GM04504 (cell line): ENCODE measurements around the gene MTSS2.

Source experiments
- DNase-seq: peaks from one replicate; pipeline ENCODE4 v3.0.0-alpha.2; 2012; ENCODE audit warnings: low read depth

Gene MTSS2

DNA sequence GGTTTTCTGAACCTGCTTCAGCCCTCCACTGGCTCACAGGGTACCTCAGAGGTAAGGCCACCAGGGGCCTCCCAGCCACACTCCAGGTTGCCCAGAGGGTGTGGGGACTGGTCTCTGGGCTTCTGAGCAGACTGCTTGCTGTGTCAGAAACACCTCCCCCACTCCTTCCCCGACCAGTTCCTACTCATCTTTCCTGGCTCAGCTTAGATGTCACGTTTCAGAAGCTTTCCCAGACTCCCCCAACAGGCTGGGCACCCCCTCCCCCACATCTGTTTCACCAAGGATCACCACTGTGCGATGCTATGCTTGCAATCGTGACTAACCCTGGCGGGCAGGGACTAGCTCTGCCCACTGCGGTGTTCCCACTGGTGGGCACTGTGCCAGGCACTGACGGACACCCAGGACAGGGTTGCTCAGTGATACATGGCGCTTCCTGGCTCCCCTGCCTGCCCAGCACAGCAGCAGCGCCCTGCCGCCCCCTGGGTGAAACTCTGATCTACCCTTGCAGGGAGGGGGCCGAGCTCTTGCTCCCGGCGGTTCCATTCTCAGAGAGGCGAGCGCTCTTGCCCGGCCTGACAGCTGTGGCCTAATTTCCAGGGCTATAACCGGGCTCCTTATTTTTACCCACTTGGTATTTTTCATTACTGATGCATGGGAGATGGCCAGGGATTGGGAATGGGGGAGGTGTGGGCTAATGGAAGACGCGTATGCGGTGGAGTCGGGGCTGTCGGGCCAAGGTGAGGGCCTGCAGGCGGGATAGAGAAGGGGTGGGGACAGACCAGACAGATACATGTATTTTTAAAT is 29.4 kb upstream of the MTSS2 start:
- peak; percentile 98 for DNase-seq

DNA sequence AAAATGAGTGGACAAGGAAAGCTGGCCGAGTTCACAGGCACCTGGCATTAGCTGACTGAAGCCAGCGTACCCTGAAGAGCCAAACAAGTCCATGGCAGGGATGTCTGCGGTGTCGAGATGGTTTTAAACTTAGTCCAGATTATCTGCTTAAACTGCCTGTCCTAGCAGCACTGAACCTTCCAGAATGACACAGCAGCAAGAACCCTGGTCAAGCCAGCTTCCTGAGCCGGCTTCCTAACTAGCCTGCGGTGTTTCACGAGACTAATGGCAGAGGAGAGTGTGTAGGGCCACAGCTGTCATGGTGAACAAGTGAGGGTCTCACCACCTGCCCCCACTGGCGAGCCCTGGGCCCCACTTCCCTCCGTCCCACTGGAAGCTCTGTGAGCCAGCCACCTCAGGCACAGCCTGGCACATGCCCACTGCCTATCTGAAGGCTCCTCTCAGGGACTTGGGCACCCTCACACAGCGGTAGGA is 28.8 kb upstream of the MTSS2 start:
- no peak for DNase-seq

DNA sequence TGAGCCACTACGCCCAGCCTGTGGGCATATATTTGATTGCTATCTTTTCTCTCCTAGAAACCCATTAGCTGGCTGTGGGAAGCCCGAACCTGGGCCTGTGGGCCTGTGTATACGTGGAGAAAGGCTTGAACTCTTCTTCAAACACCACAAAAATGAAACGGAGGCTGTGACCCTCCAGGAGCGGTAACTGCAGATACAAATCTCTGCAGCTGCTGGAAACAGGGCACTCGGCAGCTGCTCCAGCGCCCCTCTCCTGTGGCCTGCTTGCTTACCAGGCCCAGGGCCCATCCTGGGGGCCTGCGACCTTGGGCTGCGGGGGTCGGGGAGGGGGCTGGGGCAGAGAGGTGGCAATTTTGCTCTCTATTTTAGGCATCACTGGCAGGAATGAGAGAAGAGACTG is 28.0 kb upstream of the MTSS2 start:
- no peak for DNase-seq

DNA sequence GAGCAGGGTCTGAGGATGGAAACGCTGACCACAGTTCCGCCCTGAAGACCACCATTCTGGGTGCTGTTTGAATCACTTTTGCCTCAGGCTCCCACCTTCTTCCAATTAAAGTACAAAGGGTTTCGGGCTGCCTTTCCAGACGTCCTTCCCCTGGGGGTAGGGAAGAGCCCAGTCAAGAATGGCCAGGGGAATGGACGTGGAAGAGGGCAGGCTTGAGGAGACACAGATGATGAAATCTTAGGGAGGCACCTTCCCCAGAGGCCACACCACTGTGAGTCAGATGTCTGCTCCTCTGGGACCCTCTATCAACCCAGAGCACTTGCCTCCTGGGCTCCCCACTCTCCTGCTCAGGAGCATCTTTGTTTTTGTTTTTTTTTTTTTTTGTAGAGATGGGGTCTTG is 27.5 kb upstream of the MTSS2 start:
- DNase-seq, result no peak

DNA sequence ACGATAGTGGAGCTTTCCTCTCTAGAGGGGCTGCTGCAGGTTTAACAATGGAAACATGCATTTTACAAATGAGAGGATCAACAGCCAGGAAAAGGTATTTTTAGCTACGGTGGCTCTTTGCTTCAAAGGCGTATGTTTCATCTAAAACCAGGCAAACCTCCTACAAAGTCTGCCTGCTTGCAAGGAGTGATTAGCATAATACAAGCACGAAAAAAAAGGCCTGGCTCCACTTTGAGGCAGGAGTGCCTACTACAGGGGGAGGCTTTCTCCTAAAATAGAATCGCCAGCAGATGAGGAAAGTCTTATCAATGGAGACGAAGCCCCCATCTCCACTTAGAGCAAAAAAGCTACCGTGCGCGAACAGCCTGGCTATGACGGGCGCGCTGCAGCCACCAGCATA is 27.1 kb upstream of the MTSS2 start:
- DNase-seq, result no peak

DNA sequence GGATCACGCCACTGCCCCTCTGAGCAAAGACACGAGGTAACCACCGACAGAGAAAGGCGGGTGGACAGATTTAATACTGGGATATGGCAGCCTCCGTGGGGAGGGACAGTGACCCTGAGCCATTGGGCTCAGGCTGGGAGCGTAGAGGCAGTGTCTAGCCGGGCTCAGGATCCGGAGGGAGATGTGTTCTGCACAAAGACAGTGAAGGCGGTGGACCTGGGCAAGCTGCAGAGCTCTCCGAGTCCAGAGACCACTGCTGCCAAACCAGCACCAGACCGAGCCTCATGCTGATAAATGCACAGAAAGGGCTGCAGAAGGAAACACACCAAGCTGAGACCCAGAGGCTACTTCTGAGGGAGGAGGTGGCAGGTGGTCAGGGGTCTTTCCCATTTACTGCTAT is 26.5 kb upstream of the MTSS2 start:
- no peak for DNase-seq

DNA sequence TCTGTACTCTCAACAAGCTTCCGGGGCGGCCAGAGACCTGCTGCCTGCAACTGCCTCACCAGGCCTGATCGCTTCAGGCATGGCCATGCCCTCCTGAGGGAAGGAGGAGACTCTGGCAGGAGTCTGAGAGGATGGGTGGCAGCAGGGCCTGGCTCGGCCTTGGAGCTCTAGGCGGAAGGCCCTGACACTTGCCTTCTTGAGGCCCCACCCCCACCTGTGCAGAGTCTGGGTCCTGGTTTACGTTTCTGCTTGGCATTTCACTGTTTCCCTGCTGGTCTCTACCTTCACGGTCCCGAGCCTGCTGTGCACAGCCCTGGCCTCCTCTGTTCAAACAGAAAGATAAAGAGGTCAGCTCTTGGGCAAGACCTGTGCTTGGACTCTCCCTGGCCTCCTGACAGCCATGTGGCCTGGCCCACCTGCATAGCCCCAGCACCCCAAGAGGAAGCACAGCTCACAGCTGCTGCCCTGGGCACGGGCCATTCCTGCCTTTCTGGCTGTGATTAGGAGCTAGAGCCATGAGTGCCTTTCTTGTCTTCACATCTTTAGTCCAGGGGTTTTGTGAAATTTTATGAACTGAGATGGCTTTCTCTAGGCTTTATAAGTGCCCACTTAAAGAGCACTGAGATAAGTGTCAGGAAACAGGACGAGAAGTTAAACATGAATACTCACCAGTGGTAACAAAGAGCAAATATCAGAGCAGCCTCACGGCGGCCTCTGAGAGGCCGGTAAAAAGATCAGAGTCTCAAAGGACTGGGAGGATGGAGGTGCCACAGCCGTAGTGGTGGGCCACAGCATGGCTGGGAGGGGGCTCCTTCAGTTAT is 25.6 kb upstream of the MTSS2 start:
- no peak for DNase-seq

DNA sequence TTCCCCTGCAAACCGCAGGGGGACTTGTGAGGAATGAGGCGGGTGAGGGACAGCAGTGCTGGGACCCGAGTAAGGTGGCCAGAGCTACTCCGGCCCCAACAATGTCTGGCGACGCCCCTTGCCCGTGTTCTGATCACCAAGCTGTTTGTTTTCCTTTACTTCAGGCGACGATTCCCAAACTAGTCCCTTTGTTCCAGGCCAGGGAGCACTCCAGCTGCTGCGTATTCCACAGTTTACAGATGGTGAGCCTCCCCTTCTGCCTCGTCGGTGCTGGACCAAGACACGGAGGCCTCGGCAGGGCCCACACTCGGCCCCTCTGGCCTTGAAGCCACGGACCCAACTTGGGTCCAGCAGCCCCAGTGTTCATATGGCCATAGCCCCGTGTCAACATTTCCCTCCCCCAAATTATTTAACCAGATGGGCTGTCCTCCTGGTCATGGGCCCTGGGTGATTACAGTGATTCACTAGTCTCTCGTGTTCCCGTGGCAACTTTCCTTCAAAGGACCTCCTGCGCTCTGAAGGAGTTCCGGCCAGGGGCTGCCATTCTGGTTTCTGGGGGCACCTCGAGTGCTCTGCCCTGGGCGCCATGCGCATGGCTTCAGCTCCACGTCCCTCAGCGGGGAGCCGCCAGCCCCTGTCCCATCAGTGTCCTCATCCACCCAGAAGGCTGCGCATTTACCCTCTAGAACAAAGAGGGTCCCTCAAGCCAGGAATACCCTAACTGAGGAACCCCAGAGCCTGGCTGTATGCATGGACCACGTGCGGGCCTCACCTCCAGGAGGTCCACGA is 24.8 kb upstream of the MTSS2 start:
- no peak for DNase-seq

DNA sequence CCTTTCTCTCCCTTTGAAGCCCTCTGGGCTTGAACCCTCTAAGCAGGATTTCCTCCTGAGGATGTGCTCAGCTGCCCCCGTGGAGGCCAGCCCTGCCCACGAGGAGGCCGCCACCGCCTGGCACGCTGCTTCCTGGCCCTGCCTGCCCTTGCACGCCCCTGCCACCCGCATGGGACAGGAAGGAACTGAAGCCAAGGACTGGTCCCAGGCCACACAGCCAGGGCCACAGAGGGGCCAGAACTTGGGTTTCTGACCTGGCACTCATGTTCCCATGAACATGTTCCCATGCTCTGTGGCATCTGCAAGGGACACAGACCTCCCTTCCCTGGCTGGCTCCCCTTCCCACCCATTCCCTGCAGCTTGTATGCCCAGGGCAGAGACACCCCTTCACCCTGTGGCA is 24.1 kb upstream of the MTSS2 start:
- DNase-seq, result no peak

DNA sequence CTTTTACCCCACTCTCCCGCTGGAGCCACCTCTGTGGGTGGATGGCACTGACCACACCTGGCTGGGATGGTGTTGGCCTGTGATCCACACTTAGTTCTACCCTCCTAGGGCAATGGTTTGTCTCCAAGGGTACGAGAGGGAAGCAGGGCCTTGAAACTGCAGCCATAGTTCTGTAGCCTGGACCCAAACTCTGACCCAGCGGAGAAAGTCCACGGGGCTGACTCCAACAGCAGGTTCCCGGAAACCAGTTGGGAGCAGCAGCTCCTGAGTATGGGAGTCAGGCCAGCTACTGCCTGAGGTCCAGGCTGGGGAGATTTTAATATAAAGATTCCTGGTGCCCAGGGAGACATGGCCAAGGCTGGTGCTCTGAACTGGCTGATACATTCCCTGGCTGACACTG is 23.6 kb upstream of the MTSS2 start:
- no peak for DNase-seq

DNA sequence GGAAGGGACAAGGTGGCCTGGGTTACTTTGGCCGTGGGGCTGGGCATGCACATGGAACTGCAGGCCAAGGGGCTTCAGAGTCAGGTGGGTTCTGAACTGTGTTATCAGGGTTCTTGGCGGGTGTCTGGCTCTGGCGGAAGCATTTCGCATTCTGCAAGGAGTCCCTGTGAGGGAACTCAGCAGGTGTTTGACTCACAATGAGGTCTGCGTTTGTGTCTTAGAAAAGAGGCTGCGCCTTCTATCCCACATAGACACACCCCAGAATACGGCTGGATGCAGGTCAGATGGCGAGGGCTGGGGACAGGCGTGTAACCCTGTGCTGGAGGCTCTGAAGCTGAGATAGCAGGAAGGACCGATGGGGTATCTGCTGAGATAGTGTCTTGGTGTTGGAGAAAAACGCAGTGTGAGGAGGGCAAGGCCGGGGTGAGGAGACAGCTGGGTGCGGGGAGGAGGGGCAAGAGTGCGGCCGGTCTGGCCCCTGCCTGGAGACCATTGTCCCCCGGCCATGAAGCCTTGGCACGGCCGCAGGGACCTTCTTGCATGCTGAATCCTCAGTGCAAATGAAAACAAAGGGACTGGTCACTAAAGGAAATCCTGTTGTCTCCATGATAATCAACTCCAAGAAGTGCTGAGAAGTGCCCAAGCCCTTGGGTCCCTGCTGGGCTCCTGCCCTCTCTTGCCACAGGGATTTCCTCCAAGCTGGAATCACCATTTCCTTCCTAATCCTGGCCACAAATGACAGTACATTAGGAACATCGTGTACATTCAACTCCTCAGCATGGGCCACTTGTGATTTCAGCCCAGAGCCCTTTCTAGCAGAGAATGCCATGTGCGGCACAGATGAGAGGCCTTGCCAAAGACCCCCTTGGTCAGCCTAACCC is 22.8 kb upstream of the MTSS2 start:
- no peak for DNase-seq

DNA sequence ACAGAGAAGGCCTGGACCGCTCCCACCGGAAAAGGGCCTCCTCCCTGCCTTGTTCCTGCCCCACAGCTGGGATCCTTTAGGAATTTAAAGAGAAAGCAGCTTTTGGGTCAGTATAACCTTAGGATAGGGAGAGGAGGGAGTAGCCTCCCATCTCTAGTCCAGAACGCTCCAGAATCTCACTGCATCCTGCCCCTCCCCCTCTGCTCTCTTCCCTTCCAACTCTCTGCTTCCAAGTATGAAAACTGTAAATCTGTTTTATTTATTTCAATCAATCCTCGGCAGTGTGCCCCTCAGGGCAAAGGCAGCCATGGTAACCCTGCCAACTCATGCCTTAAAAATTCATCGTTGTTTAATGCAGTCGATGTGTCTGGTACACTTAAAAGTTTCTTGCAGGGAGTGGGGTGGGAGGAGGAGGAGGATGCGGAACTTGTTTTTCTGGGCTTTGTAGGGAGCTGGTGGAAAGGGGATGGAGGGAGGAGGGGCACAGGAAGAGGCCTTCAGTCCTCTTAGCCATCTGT is 21.2 kb upstream of the MTSS2 start:
- peak; percentile 96 for DNase-seq

DNA sequence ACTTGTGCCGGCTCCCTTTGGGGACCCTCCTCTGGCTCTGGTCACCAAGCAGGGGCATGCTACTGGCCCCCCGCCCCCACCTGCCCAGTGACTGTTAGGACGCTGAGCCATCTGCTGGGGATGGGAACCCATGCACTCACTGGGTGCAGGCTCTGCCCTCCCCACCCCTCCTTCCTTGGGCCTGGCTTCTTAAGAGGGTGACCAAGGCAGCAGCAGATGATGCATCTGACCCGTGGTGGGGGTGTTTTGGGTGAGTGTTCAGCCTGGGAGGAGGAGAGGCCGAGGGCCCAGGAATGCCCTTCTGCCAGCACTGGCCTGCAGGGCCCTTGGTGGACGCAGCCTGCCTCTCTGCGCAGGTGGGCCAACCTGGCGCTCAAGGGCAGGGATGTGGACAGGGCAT is 19.2 kb upstream of the MTSS2 start:
- DNase-seq, result peak; percentile 43

DNA sequence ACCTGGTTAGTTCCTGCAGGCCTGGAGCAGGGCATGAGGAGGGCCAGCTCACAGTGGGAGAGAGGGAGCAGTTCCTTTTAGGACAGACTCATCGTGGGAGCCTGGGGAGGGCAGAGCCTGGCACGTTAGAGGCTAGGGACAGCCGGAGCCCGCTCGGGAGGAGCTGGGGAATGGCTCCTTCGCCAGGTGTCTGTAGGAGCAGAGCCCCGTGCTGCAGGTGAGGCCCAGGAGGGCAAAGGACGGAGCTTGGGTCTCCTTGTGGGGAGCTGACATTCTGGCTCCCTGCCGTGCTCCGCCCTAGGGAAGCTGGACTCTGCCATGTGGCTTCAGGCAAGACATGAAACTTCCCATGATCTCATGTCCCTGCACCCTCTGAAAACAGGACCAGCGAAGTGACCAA is 18.7 kb upstream of the MTSS2 start:
- DNase-seq, result peak; percentile 51

DNA sequence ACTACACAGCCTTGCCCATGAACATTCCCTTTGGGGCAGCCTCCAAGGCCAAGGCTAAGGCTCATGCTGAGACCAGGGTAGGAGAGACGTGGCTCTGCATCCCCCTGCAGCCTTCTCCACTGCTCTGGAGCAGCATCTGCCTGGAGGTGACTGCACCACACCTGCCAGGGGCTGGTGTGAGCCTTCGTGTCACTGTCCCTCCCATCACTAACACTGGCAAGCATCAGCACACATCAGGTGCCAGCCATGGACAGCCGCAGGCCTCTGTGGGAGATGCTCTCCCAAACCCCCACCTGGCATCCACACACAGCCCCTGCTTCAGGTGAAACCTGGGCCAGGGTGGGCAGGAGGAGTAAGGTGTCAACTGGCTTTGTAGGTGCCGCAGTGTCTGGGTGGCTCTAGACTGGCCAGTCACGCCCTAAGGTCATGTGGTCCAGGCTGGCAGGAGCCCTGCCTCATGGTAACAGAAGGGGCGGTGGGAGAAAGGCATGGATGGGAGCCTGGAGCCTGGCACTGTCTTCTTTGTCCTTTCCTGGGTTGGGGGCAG is 18.1 kb upstream of the MTSS2 start:
- no peak for DNase-seq

DNA sequence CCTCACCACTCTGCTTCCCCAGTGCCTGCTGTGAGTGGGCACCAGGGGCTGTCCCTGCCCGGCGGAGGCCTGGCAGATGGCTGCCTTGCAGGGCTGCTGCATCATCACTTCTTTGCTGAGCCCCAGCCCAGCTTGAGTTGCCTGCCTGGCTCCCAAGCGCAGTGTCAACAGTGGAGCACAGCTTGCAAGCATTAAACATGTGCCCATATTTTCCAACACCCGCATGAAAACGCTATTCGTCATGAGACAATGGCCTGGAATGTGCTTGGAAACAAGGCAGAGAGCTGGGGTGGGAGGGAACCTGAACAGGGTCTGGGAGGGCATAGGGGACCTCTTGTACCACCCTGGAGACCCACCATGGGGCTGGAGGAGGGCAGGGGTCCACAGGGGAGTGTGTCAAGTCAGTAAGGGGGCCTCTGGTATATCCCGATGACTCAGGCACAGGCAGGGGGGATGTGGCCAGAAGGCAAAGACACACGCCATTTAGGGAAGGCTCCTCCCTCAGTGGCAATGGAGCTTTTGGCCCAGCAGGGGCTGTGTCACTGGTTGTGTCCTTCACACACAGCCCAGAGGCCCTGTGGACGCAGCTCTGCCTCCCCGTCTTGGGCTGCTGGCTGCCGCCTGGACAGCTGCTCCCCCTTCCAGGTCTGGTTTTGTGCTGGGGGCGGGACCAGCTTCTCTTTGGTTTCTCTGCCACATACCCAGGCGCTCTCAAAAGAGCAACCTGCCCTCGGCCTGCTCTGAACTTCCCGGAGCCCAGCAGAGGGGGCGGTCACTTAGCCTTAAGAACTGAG is 17.4 kb upstream of the MTSS2 start:
- peak; percentile 96 for DNase-seq

DNA sequence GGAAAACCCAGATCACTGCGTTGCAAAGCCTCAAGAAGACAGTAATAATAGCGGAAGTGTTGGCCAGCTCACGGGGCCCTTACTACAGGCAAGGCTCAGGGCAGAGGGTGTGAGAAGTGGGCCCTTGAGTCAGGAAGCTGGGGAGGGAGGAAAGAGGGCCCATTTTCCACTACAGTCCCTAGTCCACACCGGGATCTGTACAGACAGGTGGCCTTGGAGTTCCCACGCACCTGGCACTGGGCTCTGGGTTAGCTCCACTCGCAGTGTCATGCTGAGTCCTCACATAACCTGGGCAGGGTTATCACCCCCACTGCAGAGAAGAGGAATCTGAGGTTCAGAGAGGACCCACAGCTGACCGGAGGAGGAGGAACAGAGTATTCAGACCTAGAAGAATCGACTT is 16.8 kb upstream of the MTSS2 start:
- no peak for DNase-seq

DNA sequence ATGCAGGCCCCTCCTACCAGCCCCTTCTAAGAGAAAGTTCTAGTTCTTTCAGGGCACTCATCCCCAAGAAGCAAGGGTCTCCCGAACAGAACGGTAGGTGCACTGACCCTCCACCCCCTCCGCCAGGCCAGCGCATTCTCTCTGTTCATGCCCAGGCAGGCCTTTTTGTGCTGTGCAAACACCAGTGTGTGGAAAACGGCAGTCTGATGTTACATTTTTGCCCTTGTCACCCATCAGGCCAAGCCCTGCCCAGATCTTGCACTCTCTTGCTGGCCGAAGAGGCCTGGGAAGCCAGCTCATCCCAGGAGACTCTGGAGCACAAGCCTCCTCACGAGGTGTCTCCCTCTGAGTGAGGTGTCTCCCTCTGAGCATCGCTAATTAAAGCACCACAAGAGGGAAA is 16.1 kb upstream of the MTSS2 start:
- DNase-seq, result no peak

DNA sequence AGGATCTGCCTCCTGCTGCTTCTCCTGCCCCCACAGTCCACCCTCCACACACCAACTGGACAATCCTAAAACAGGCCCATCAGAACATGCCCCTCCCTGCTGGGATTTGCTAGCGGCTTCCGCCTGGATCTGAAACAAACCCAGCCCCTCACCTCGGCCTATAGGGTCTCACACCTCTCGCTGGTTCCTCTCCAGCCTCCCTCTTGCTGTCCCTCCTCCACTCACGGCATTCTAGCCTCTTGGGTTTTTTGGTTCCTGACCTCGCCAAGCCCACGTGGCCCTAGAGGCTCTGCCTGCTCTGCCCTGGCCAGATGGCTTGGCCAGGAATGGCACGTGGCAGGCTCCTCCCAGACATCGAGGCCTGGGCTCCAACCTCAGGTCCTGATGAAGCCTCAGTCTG is 15.7 kb upstream of the MTSS2 start:
- DNase-seq, result no peak

DNA sequence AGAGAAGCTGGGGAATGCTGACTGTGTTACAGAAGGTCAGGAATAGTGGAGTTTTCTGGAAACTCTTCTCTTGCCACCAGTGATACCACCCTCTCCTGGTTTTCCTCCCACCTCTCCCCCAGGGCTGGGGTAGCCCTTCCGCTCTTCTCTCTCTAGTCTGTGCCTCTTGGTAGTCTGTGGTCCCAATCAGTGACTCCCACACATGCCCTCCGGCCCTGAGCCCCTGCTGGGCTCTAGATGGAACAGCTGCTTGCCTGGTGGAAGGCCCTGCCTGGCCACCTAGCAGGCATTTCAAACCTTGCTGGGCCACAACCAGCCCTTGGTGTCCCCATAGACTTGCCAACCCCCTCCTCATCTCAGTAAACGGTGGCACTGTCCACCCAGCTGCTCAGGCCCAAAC is 15.2 kb upstream of the MTSS2 start:
- no peak for DNase-seq
